Embryonic facial prominence (tissue), 1 donor: Measurements from ENCODE around the gene AIG1.
"Not testable (repeated sequence)": the region's sequence is repeated elsewhere in the genome, so short reads cannot be mapped to it uniquely, and the experiment has no call there.

Source experiments
- DNase-seq: peaks from one replicate; pipeline ENCODE4 v3.0.0-alpha.2; 2016; ENCODE audit errors: extremely low spot score

Gene AIG1

DNA sequence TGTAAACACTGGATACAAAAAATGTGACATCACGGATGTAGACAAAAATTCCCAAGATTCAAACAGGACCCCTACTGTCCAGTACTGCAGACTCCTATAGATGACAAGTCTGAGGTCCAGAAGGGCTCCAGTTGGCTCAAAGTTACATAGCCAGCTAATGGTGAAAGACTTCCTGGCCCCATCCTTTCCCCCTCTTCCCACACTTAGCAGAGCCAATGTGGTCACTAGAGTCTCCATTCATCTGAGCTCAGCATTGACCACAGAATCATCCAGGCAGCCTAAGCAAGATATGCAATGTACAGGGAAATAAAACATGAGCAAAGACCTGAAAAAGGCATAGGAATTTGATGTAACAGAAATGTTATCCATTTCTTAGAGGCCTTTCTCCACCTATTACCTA is 209.3 kb downstream of the AIG1 start:
- no peak for DNase-seq

- DNase-seq: no peak
Measured at GRCh38 chr6:143271024-143271423, 210.3 kb downstream of the AIG1 start.

DNA sequence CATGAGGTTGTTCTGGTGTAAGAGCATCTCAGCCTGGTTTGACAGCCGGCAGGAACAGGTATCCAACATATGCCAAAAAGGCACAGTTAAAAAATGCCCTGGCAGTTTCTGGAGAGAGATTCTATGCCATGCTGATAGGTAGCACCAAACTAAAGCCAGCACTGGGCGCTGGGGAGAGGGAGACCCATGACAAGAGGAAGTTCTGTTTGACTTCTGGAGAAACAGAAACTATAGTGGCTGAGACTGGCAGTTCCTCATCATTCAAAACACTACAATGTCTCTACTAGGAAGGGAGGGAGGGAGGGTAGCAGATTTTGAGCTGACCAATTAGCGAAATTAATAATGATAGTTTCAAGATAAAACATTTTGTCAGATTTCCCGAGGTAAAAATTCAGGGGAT is 215.7 kb downstream of the AIG1 start:
- no peak for DNase-seq

- no peak for DNase-seq
Measured at GRCh38 chr6:143279385-143279784, 218.7 kb downstream of the AIG1 start.

DNA sequence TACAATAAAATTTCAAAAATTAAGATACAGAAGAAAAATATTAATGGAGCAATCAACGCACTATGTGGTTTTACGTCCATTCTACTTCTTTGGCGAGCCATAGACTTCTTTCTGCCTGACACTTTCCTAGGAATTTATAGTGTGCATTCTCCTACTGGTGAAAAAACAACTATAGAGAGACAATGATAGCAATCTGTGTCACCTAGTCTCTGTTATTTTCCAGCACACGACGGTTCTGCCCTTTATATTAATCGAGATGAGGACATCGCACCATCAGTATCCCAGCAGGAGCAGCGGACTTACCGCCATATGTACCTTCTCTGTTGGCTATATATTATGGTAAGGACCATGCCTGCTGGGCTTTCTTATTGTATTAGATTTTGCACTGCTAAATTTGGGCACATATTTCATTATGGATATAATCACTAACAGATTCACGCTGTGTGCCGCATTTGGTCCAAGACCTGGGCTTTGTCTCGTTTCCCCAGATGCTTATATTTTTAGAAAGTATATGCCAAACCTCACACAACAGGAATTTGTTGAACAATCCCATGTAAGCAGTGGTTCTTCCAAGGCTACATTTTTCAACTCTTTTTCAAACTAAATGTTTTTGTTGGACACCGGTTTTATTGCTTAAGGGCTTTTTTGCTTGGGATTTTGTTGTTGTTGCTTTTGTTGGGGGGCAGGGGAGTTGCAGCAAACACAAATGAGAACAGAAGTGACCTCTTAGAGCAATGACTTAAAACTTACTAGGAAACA is 223.4 kb downstream of the AIG1 start:
- no peak for DNase-seq

- no peak for DNase-seq
Measured at GRCh38 chr6:143286251-143286795, 225.6 kb downstream of the AIG1 start.

DNA sequence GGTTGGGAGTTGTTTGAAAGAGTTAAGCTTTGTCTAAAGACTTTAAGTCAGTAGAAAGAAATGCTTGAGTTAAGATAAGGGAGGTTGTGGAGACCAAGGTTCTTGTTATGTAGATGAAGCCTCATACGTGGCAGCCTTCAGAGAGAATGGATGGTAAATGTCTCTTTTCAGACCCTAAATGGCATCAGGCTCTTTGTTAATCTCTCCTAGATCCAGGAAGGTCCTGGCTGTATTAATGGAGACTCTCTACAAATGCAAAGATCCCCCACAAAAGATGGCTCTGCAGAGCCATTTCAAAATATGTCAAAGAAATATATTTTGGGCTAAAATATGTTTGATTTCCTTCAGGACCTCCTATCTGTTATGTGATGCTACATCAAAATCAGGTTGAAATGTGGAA is 228.2 kb downstream of the AIG1 start:
- DNase-seq: no peak

DNA sequence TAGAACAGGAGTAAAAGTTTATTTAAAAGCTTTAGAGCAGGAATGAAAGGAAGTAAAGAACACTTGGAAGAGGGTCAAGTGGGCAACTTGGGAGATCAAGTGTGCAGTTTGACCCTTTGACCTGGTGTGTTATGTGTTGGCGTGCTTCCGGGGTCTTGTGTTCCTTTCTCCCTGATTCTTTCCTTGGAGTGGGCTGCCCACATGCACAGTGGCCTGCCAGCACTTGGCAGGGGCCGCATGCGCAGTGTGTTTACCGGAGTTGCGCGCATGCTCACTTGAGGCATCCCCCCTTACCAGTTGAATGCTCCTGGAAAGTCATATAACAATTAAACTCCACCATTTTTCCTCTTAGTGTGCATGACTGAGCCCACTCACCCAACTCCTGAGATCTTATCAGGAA is 229.5 kb downstream of the AIG1 start:
- DNase-seq: no peak

- DNase-seq: no peak
Measured at GRCh38 chr6:143293523-143293922, 232.8 kb downstream of the AIG1 start.

DNA sequence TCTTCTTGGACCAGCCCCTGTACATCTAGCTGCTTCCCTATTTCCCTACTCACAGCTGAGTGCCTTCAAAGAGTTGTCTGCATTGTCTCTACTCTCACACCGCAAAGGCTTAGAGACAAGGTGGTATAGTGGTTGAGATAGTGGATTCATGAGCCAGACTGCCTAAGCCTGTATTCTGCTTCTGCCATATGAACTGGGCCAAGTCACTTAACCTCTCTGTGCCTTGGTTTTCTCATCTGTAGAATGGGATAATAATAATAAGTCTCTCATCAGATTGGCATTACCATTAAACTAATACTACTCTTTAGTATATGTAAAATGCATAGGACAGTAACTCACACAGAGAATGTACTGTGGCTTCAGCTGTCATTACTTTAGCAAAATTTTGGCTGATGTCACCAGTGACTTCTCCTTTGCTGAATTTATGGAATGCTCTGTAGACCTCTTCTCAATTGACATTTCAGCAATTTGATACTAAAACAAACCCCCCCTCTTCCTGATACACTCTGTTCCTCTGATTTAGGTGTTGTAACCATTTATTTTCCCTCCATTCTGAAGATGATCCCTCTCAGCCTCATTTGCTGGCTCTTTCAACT is 233.7 kb downstream of the AIG1 start:
- DNase-seq: no peak

- DNase-seq: no peak
Measured at GRCh38 chr6:143295932-143296331, 235.2 kb downstream of the AIG1 start.

DNA sequence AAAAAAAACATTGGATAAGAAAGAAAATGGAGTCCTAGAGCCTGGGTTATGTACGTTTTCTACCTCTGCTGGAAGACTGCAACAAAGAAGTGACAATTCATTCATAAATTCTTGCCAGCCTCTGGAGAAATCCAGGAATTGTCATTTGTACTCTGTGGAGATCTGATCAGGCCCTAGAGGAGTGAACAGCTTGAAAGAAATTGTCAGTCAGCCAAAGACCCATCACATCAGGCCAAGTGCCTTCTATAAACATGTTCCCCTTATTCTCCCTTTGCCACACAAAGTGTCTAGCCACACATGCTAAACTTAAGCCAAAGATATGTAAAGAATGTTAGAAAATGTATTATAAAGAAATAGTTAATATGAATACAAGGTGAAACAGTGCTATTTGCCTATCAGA is 237.4 kb downstream of the AIG1 start:
- no peak for DNase-seq

DNA sequence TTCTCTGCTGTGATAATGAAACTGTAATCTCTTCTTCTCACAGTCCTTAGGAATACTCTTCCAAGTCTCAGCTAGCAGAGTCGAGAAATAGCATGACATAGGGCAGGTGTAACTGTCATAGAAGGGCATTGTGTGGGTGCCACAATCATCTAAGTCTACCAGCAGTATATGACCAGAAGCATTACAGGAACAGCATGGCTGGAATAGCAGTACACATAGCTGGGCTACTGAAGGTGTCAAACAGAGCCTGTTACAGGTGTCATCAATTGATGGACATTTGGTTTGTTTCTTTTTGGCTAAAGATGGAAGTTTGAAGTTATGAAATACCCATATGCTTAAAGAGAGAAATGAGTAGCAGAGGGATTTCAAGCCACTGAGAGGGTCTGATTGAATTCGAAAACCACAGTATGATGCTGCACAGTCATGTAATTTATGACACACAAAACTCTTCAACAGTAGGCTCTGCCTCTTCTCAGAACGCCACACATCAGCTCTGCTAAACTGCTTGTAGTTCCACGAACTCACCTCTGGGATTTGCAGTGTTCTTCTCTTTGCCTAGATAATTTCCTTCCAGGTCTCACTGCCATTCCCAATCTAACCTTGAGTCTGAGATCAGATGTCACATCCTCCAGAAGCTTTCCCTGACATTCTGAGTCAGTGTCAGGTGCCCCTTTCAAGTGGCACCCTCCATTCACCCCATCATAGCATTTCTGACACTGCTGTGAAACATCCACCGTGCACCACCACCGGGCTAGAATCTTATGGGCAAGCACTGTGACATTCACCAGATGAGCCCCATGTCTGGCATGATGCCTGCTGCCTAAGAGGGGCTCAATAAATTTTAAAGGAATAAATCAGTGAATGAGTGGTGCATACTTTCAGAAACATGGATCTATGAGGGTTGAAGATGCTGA is 238.8 kb downstream of the AIG1 start:
- DNase-seq: no peak

DNA sequence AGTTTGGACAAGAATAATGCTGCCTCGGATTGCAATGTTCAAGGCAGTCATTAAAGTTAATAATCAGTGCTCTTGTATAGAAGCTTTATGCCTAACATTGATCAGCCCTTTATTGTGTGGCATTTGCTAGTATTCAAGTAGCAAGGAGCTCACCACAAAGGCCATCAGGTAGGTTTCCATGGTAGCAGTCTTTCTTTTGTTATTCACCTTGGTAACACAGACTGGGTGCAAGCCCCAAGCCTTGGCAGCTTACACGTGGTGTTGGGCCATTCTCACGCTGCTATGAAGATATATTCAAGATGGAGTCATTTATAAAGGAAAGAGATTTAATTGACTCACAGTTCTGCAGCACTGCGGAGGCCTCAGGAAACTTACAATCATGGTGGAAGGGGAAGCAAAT is 240.5 kb downstream of the AIG1 start:
- no peak for DNase-seq

DNA sequence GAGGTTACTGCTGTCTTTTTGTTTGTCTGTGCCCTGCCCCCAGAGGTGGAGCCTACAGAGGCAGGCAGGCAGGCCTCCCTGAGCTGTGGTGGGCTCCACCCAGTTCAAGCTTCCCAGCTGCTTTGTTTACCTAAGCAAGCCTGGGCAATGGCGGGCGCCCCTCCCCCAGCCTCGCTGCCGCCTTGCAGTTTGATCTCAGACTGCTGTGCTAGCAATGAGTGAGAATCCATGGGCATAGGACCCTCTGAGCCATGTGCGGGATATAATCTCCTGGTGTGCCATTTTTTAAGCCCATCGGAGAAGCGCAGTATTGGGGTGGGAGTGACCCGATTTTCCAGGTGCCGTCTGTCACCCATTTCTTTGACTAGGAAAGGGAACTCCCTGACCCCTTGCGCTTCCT is 247.1 kb downstream of the AIG1 start:
- not testable (repeated sequence) for DNase-seq

- no peak for DNase-seq
Measured at GRCh38 chr6:143313163-143313562, 252.5 kb downstream of the AIG1 start.

DNA sequence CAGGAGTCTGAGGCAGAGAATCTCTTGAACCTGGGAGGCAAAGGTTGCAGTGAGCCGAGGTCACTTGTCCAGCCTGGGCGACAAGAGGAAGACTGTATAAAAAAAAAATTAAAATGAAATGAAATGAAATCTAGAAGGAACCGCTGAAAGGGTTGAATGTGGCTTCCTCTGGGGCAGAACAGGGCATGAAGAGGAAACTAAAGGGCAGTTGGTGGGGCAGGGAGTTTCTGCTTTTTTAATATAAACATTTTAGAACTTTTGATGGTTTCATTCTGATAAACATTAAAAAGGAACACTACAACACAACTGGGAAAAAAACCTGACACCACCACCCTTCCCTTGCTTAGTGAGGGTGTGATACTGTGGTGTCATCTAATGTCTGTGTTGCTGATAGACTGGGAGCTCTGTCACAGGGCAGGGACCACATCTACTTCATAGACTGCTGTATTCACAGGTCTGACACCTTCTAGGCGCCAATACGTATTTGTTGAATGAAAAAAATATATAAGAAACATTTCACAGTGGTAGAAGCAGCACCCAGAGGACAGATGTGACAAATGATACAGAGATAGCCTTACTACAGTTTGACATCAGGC is 260.9 kb downstream of the AIG1 start:
- DNase-seq: no peak

- DNase-seq: no peak
Measured at GRCh38 chr6:143322386-143322785, 261.7 kb downstream of the AIG1 start.

DNA sequence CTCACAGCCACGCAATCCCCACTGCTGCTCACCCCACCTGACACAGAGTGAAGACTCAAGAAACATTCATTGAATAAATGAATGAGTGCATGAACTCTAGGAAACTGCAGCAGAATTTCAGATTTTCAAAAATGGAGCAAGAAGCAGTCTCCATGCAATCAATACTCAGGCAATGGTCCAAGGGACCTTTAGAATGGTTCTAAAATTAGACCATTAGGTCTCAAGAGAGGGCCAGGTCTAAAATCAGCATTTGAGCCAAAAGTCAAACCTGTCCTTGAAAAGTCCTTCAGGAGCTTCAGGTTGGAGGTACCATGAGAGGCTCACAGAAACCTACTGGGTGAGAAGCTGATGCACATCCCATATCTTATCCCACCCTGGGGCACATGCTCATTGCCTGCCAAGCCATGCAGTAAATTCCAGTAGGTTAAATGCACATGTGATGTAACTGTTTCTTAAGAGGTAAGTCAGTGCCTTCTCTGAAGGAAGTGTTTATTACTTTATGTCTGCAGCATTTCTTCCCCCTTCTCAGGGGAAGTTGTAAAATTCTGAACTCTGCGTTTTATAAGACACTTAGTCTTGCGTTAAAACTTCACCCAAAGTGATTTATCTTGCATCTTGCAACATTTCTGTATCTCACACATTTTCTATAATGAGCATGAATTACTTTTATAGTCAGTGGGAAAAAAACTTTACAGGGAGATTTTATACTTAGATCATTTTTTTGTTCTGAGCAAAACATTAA is 263.2 kb downstream of the AIG1 start:
- no peak for DNase-seq

- no peak for DNase-seq
Measured at GRCh38 chr6:143325379-143326140, 264.9 kb downstream of the AIG1 start.

- no peak for DNase-seq
Measured at GRCh38 chr6:143328876-143329275, 268.2 kb downstream of the AIG1 start.
